HCT116 (cell line): ENCODE results near the gene PLA2G4B. TPM values are rescaled to one million over a fixed set of nuclear protein-coding genes. Genes with fewer than 3 reads are reported as not detected.

Source experiments
- ATAC-seq: fragments of 200-7000 bp; cut with Tn5 transposase; 2 replicates; pipeline ENCODE4 v1.9.1; 2020; ENCODE audit warnings: mild to moderate bottlenecking, moderate library complexity
- BruUV-seq: library from RNA; stranded (reverse); fragments of 400-500 nt; replicated peaks from 2 replicates; lab custom pipeline; 2021; lab: Mats Ljungman, UMichigan
- CTCF ChIA-PET: fragments of 300-600 bp; sonication (Branson Sonifier 250); formaldehyde crosslinking; loops from one replicate; lab custom pipeline; 2021; ENCODE audit warnings: antibody characterized with exemption; lab: Charles Lee
- POLR2A ChIA-PET: fragments of 300-600, 350-600 bp; sonication (Branson Sonifier 250); formaldehyde crosslinking; loops from one replicate; lab custom pipeline; 2021; ENCODE audit warnings: antibody characterized with exemption; lab: Charles Lee
- RAD21 ChIA-PET, 2 experiments: fragments of 300-600 bp; sonication (Branson Sonifier 250); formaldehyde crosslinking; loops; one replicate each; lab custom pipeline; 2023; ENCODE audit warnings: low total read pairs in 2 of 2; ENCODE audit not compliant: uncharacterized antibody in 2 of 2, unreplicated experiment in 2 of 2, low non-redundant PET in 1 of 2; lab: Charles Lee
- DNase-seq: peaks from one replicate; pipeline ENCODE4 v3.0.0-alpha.2; 2010; ENCODE audit warnings: low read depth, low spot score
- H2AFZ ChIP-seq: fragments of 200-600 bp; shearing (Covaris generic), sonication (generic); 2 replicates; pipeline ENCODE4 v1.6.1; 2017; ENCODE audit warnings: low read depth, mixed run types, mixed read lengths, antibody characterized with exemption, low read length; ENCODE audit not compliant: poor library complexity, severe bottlenecking
- H3K27ac ChIP-seq: 2 replicates; pipeline ENCODE4 v1.5.1; 2012; ENCODE audit warnings: low read depth, low read length
- H3K27me3 ChIP-seq: fragments of 200-600 bp; sonication (generic); 2 replicates; pipeline ENCODE4 v1.6.1; 2016; ENCODE audit warnings: mixed run types, low read length, mixed read lengths; ENCODE audit not compliant: insufficient read depth
- H3K36me3 ChIP-seq, 2 experiments: fragments of 200-500 bp in 1 of 2; fragments of 200-600 bp in 1 of 2; sonication (Bioruptor generic) in 1 of 2; sonication (generic) in 1 of 2; 2 replicates each; pipeline versions ENCODE4 v1.5.1 to v1.6.1; 2014 to 2016; ENCODE audit warnings: low read length in 2 of 2, inconsistent platforms in 1 of 2, mixed read lengths in 1 of 2, mixed run types in 1 of 2; ENCODE audit not compliant: insufficient read depth in 2 of 2, control insufficient read depth in 1 of 2
- H3K4me1 ChIP-seq, 2 experiments: fragments of 200-600 bp in 1 of 2; sonication (generic) in 1 of 2; 2 replicates each; pipeline versions ENCODE4 v1.5.1 to v1.6.1; 2012 to 2017; ENCODE audit warnings: low read length in 2 of 2, inconsistent platforms in 1 of 2, mild to moderate bottlenecking in 1 of 2, mixed read lengths in 1 of 2, mixed run types in 1 of 2, moderate library complexity in 1 of 2; ENCODE audit not compliant: insufficient read depth in 2 of 2, control insufficient read depth in 1 of 2
- H3K4me2 ChIP-seq: fragments of 200-600 bp; sonication (generic); 2 replicates; pipeline ENCODE4 v1.6.1; 2017; ENCODE audit warnings: mixed run types, low read length, mixed read lengths
- H3K4me3 ChIP-seq, 2 experiments: fragments of 200-600 bp in 1 of 2; sonication (generic) in 1 of 2; replicated peaks in 1 of 2; 2 replicates each; pipeline ENCODE4 v1.5.1; 2011 to 2016; ENCODE audit warnings: low read length in 2 of 2, control low read depth in 1 of 2, low read depth in 1 of 2, mild to moderate bottlenecking in 1 of 2, mixed read lengths in 1 of 2, mixed run types in 1 of 2
- H3K79me2 ChIP-seq: fragments of 200-600 bp; sonication (generic); 2 replicates; pipeline ENCODE4 v1.6.1; 2017; ENCODE audit warnings: mild to moderate bottlenecking, mixed run types, low read length, moderate library complexity, mixed read lengths; ENCODE audit not compliant: insufficient read depth
- H3K9ac ChIP-seq: fragments of 200-600 bp; sonication (generic); 2 replicates; pipeline ENCODE4 v1.6.1; 2016; ENCODE audit warnings: low read length, mixed read lengths
- H3K9me2 ChIP-seq: fragments of 200-600 bp; sonication (generic), shearing (Covaris generic); 2 replicates; pipeline ENCODE4 v1.6.1; 2017; ENCODE audit warnings: mixed run types, mild to moderate bottlenecking, moderate library complexity; ENCODE audit not compliant: insufficient read depth
- H3K9me3 ChIP-seq, 2 experiments: fragments of 200-500 bp in 1 of 2; fragments of 200-600 bp in 1 of 2; sonication (Bioruptor generic) in 1 of 2; sonication (generic) in 1 of 2; 2 replicates each; pipeline ENCODE4 v1.6.1; 2014 to 2017; ENCODE audit warnings: low read length in 2 of 2, mixed read lengths in 2 of 2, inconsistent platforms in 1 of 2, low read depth in 1 of 2, mild to moderate bottlenecking in 1 of 2, mixed run types in 1 of 2, moderate library complexity in 1 of 2; ENCODE audit not compliant: control insufficient read depth in 1 of 2, insufficient read depth in 1 of 2
- H4K20me1 ChIP-seq: fragments of 200-600 bp; sonication (generic), shearing (Covaris generic); 2 replicates; pipeline ENCODE4 v1.6.1; 2017; ENCODE audit warnings: mixed run types, mild to moderate bottlenecking, moderate library complexity; ENCODE audit not compliant: insufficient read depth
- CBX3 ChIP-seq: IDR thresholded peaks from 2 replicates; pipeline ENCODE4 v1.6.1; 2012; ENCODE audit warnings: low read depth
- EGR1 ChIP-seq: IDR thresholded peaks from 2 replicates; pipeline ENCODE4 v1.6.1; 2012; ENCODE audit warnings: low read depth
- EZH2 ChIP-seq: fragments of 200-600 bp; sonication (generic); IDR thresholded peaks from 2 replicates; pipeline ENCODE4 v1.6.1; 2017; ENCODE audit warnings: antibody characterized with exemption, mixed run types
- JUND ChIP-seq: IDR thresholded peaks from 2 replicates; pipeline ENCODE4 v1.6.1; 2012
- POLR2A ChIP-seq: IDR thresholded peaks from 2 replicates; pipeline ENCODE4 v1.7.0; 2011; ENCODE audit warnings: borderline replicate concordance; ENCODE audit not compliant: insufficient read depth, insufficient read length; ENCODE audit errors: extremely low read depth
- RAD21 ChIP-seq: IDR thresholded peaks from 2 replicates; pipeline ENCODE4 v1.6.1; 2012; ENCODE audit warnings: low read depth, mild to moderate bottlenecking
- REST ChIP-seq: IDR thresholded peaks from 2 replicates; pipeline ENCODE4 v1.6.1; 2012; ENCODE audit warnings: low read depth
- SRF ChIP-seq: IDR thresholded peaks from 2 replicates; pipeline ENCODE4 v1.6.1; 2012; ENCODE audit warnings: low read depth
- TCF7L2 ChIP-seq: IDR thresholded peaks from 2 replicates; pipeline ENCODE4 v1.7.0; 2011; ENCODE audit warnings: borderline replicate concordance, inconsistent platforms; ENCODE audit not compliant: insufficient read depth, insufficient read length; ENCODE audit errors: extremely low read depth
- YY1 ChIP-seq: IDR thresholded peaks from 2 replicates; pipeline ENCODE4 v1.6.1; 2011; ENCODE audit warnings: low read length, low read depth, moderate library complexity, mild to moderate bottlenecking; ENCODE audit not compliant: insufficient replicate concordance; ENCODE audit errors: extremely low read depth
- ZFX ChIP-seq: fragments of 450-650 bp; IDR thresholded peaks from 2 replicates; pipeline ENCODE4 v1.6.1; 2017
- intact Hi-C: fragments of 100-400 bp; cut with micrococcal nuclease; formaldehyde crosslinking; loops from 2 replicates; pipeline ENCODE4 v1.10.0; 2022
- total RNA-seq: library from RNA; stranded (reverse); gene quantifications from one replicate; pipeline ENCODE4 v1.2.1, GENCODE V29; 2021; ENCODE audit not compliant: unreplicated experiment

Gene PLA2G4B
- total RNA-seq, 1 experiment from 2014 or later, result 4.7 TPM

- H3K4me2 ChIP-seq, result no peak overlapping the region
- CTCF ChIA-PET, result interaction anchor here (0.9 to 2.0 kb wide), 2 partner anchors 12 to 119 kb away, joined by 3 to 6 read pairs; partner anchors contain the start of gene MAPKBP1
- no peak overlapping the region for H2AFZ ChIP-seq
- no peaks in the 10 kb centered on the region for H3K9me2 ChIP-seq
- no peak overlapping the region; the same call in 1 of the 2 replicates for H3K27ac ChIP-seq
- no peak overlapping the region for H3K9ac ChIP-seq
- no peak for ATAC-seq
- POLR2A ChIA-PET, result no interaction called here
- no peaks in the 10 kb centered on the region for H4K20me1 ChIP-seq
- peaks cover 27 to 30% of the 10 kb centered on the region in 2 experiments for H3K4me1 ChIP-seq
- no peaks in the 10 kb centered on the region for H3K9me3 ChIP-seq
- H3K36me3 ChIP-seq, result no peaks in the 10 kb centered on the region
- H3K4me3 ChIP-seq, result no peak overlapping the region
- H3K79me2 ChIP-seq, result no peaks in the 10 kb centered on the region
- no peak for DNase-seq
- intact Hi-C loops, result no loop called here
- TF ChIP-seq JUND, result no peak
- TF ChIP-seq EGR1, result no peak
- no peak for TF ChIP-seq ZFX
- no peak for TF ChIP-seq EZH2
- no peak for TF ChIP-seq SRF
- no peak for TF ChIP-seq CBX3
- no peak for TF ChIP-seq TCF7L2
- H3K27me3 ChIP-seq, result no peaks in the 10 kb centered on the region
- no TSS peak for BruUV-seq
- RAD21 ChIA-PET, result no interaction called here
These were observed 54.2 kb downstream of the PLA2G4B start for GRCh38 chr15:41892621-41893421.

- Histone ChIP-seq H3K9ac (peak within 1 kb of the TSS; percentile 33), H3K9me3 (no peaks in the 10 kb centered on the region), H3K4me2 (peak within 1 kb of the TSS; percentile 64), H4K20me1 (no peaks in the 10 kb centered on the region), H2AFZ (no peak within 1 kb of the TSS), H3K9me2 (no peaks in the 10 kb centered on the region), H3K4me3 (peak within 1 kb of the TSS in 1 of 2 experiments; percentile 2; a peak in 1 of 4 replicates), H3K27ac (peak within 1 kb of the TSS; percentile 33; the same call in 1 of the 2 replicates), H3K27me3 (no peaks in the 10 kb centered on the region), H3K36me3 (0 out of 4 replicates have a peak, but pooled peaks cover 0 to 3% of the 10 kb centered on the region in 2 experiments), H3K79me2 (no peaks in the 10 kb centered on the region), H3K4me1 (peaks cover 27 to 30% of the 10 kb centered on the region in 2 experiments)
- CTCF ChIA-PET, result interaction anchor here (0.9 to 2.5 kb wide), 4 partner anchors 11 to 119 kb away, joined by 3 to 20 read pairs (median 4); partner anchors contain the start of gene MAPKBP1
- intact Hi-C loops, result no loop called here
- RAD21 ChIA-PET, result no interaction called here
- BruUV-seq, result no TSS peak
- peak; percentile 53 for ATAC-seq
- DNase-seq, result no peak
- POLR2A ChIA-PET, result interaction anchor here (1.0 kb wide), 1 partner anchor 120 kb away, joined by 3 read pairs; no protein-coding TSS in a partner anchor
- no peak for TF ChIP-seq YY1
- TF ChIP-seq POLR2A, result no peak
- TF ChIP-seq RAD21, result no peak
- TF ChIP-seq EGR1, result no peak; the same call in 1 of the 2 replicates
- no peak for TF ChIP-seq REST
These were observed 55.0 kb downstream of the PLA2G4B start, which contains the start of gene SPTBN5 for GRCh38 chr15:41893422-41894250. SPTBN5 (minus strand) TSS chr15:41894053; CDS start chr15:41893497, 556 bp downstream.
